Vagina (tissue), 2 donors: ENCODE data around the gene MRC1.

Source experiments
- CTCF ChIP-seq, 3 experiments: fragments of 450-650 bp in 2 of 3; fragments of 200-600 bp in 1 of 3; sonication (generic) in 1 of 3; IDR thresholded peaks; one replicate each; pipeline ENCODE4 v1.5.1; 2017 to 2019; ENCODE audit warnings: antibody characterized with exemption in 3 of 3, mild to moderate bottlenecking in 2 of 3, moderate library complexity in 2 of 3
- POLR2A ChIP-seq, 2 donors: fragments of 450-650 bp; IDR thresholded peaks; one replicate each; pipeline ENCODE4 v1.6.1; 2017; ENCODE audit warnings: antibody characterized with exemption in 2 of 2, mild to moderate bottlenecking in 2 of 2, moderate library complexity in 2 of 2
- POLR2AphosphoS5 ChIP-seq, 2 donors: sonication (generic); formaldehyde crosslinking; IDR thresholded peaks; one replicate each; pipeline ENCODE4 v1.9.0; 2017; ENCODE audit warnings: antibody characterized with exemption in 2 of 2, mild to moderate bottlenecking in 2 of 2, low read depth in 1 of 2; ENCODE audit not compliant: insufficient read depth in 1 of 2

GRCh38 chr10:17831341-17831740 lies 22.2 kb downstream of the MRC1 start:
- TF ChIP-seq CTCF (IDR thresholded peaks at IDR 0.05) = no peak
- no peak for TF ChIP-seq POLR2AphosphoS5 (IDR thresholded peaks at IDR 0.05; ENCODE audit: insufficient read depth in 1 of 2, low read depth in 1 of 2)
- no peak for TF ChIP-seq POLR2A (IDR thresholded peaks at IDR 0.05)
